ENCODE data around the gene ATP2A1.

DNA sequence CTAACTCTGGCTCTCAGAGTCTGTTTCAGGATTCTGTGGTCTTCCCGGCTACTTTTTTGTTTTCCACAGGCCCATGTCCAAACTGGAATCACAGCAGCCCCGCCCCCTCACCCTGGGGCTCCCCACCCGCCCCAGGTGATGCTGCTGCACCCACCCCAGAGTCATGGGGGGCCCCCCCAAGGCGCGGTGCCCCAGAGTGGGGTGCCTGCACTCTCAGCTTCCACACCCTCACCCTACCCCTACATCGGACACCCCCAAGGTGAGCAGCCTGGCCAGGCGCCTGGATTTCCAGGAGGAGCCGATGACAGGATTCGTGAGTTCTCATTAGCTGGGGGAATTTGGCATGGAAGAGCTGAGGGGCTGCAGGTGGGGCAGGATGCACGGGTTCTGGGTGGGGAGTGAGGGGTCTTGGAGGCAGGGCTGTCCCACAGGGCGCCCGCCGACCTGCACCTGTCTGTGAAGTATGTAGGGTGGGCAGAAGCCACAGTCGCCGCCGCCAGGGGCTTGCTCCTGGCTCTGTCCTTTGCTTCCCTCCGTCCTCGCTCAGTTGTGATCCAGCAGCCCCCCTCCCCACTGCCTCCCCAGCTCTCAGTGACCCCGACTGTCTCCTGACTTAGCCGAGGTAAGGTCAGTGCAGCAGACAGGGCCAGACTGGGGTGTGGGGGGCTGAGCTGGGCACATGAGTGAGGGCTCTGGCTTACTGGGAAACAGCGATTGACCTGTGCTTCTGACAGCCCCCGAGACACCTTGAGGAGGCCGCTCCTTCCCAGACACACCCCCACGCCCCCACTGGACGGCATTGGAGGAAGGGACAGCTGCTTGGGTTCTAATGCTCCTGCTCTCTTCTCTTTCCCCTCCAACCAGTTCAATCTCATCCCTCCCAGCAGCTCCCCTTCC, 42.2 kb upstream of the ATP2A1 start:
- TF ChIP-seq POLR2A (IDR thresholded peaks at IDR 0.05): no peak
- TF ChIP-seq, protein P1, sequence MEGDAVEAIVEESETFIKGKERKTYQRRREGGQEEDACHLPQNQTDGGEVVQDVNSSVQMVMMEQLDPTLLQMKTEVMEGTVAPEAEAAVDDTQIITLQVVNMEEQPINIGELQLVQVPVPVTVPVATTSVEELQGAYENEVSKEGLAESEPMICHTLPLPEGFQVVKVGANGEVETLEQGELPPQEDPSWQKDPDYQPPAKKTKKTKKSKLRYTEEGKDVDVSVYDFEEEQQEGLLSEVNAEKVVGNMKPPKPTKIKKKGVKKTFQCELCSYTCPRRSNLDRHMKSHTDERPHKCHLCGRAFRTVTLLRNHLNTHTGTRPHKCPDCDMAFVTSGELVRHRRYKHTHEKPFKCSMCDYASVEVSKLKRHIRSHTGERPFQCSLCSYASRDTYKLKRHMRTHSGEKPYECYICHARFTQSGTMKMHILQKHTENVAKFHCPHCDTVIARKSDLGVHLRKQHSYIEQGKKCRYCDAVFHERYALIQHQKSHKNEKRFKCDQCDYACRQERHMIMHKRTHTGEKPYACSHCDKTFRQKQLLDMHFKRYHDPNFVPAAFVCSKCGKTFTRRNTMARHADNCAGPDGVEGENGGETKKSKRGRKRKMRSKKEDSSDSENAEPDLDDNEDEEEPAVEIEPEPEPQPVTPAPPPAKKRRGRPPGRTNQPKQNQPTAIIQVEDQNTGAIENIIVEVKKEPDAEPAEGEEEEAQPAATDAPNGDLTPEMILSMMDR (IDR thresholded peaks at IDR 0.05): no peak
